ENCODE data around the gene EFR3B.

EFR3B gene

DNA sequence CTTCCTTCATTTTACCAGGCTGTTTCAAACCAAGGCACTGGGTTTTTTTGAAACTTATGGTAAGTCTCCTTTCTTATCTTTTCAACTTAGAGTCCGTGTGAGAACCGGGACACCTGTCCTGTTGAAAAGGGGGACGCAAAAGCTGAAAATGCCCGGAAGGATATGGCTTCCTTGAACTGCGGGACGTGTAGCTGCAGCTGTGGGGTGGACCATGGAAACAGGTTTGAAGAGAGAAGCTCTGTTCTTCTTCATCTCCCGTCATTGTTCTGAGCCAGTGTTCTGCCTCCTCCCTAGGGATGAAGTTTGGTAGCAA lies 40.6 kb upstream of the EFR3B start:
- no peak for TF ChIP-seq YY1 (IDR thresholded peaks at IDR 0.05; ENCODE audit: low read depth)
- TF ChIP-seq, protein P1, sequence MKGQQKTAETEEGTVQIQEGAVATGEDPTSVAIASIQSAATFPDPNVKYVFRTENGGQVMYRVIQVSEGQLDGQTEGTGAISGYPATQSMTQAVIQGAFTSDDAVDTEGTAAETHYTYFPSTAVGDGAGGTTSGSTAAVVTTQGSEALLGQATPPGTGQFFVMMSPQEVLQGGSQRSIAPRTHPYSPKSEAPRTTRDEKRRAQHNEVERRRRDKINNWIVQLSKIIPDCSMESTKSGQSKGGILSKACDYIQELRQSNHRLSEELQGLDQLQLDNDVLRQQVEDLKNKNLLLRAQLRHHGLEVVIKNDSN (IDR thresholded peaks at IDR 0.05) = no peak
- TF ChIP-seq, protein P2, sequence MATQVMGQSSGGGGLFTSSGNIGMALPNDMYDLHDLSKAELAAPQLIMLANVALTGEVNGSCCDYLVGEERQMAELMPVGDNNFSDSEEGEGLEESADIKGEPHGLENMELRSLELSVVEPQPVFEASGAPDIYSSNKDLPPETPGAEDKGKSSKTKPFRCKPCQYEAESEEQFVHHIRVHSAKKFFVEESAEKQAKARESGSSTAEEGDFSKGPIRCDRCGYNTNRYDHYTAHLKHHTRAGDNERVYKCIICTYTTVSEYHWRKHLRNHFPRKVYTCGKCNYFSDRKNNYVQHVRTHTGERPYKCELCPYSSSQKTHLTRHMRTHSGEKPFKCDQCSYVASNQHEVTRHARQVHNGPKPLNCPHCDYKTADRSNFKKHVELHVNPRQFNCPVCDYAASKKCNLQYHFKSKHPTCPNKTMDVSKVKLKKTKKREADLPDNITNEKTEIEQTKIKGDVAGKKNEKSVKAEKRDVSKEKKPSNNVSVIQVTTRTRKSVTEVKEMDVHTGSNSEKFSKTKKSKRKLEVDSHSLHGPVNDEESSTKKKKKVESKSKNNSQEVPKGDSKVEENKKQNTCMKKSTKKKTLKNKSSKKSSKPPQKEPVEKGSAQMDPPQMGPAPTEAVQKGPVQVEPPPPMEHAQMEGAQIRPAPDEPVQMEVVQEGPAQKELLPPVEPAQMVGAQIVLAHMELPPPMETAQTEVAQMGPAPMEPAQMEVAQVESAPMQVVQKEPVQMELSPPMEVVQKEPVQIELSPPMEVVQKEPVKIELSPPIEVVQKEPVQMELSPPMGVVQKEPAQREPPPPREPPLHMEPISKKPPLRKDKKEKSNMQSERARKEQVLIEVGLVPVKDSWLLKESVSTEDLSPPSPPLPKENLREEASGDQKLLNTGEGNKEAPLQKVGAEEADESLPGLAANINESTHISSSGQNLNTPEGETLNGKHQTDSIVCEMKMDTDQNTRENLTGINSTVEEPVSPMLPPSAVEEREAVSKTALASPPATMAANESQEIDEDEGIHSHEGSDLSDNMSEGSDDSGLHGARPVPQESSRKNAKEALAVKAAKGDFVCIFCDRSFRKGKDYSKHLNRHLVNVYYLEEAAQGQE (IDR thresholded peaks at IDR 0.05; ENCODE audit: low read depth) = no peak
- TF ChIP-seq EGR1 (IDR thresholded peaks at IDR 0.05) = no peak
- no peak for TF ChIP-seq ZBTB7A (IDR thresholded peaks at IDR 0.05; ENCODE audit: low read depth)
- no peak for TF ChIP-seq RAD21 (IDR thresholded peaks at IDR 0.05; ENCODE audit: low read depth)
- TF ChIP-seq TCF12 (IDR thresholded peaks at IDR 0.05; ENCODE audit: low read depth) = no peak
- no peak for TF ChIP-seq NFIC (IDR thresholded peaks at IDR 0.05)
- no peak for TF ChIP-seq CEBPB (IDR thresholded peaks at IDR 0.05)
- no peak for TF ChIP-seq EP300 (IDR thresholded peaks at IDR 0.05; ENCODE audit: borderline replicate concordance)
- no peak for TF ChIP-seq TAF1 (IDR thresholded peaks at IDR 0.05; ENCODE audit: low read depth)
- TF ChIP-seq, protein P3, sequence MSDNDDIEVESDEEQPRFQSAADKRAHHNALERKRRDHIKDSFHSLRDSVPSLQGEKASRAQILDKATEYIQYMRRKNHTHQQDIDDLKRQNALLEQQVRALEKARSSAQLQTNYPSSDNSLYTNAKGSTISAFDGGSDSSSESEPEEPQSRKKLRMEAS (IDR thresholded peaks at IDR 0.05) = no peak
- TF ChIP-seq FOXM1 (IDR thresholded peaks at IDR 0.05; ENCODE audit: borderline replicate concordance, low read depth) = no peak
- TF ChIP-seq CREB1 (IDR thresholded peaks at IDR 0.05; ENCODE audit: low read depth) = no peak
- TF ChIP-seq TEAD4 (IDR thresholded peaks at IDR 0.05) = no peak

DNA sequence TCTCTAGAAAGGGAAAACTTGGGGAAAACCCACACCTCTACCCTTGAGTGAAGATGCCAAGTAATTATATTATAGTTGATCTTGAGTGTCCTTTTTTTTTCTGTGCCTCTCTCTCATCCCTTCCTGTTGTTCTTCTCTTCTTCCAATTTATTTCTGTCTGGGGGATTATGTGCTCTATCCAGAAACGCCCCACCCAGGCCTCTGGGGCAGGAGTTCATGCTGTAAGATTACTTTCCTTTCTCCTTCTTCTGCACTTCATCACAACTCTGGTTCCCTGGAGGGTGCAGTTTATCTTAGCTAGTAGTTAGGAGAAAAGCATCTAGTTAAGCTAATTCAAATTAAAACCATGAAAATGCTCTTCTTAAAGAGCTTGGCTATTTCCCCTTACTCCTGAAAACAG lies 39.8 kb upstream of the EFR3B start:
- TF ChIP-seq YY1 (IDR thresholded peaks at IDR 0.05; ENCODE audit: low read depth) (no peak), NFIC (IDR thresholded peaks at IDR 0.05) (no peak), RAD21 (IDR thresholded peaks at IDR 0.05; ENCODE audit: low read depth) (no peak)

GRCh38 chr2:25009954-25010353 lies 31.9 kb upstream of the EFR3B start:
- TF ChIP-seq TCF12 (IDR thresholded peaks at IDR 0.05; ENCODE audit: low read depth) (no peak), RAD21 (IDR thresholded peaks at IDR 0.05; ENCODE audit: low read depth) (no peak), FOXM1 (IDR thresholded peaks at IDR 0.05; ENCODE audit: borderline replicate concordance, low read depth) (no peak), ZBTB7A (IDR thresholded peaks at IDR 0.05; ENCODE audit: low read depth) (no peak), EGR1 (IDR thresholded peaks at IDR 0.05) (no peak), TAF1 (IDR thresholded peaks at IDR 0.05; ENCODE audit: low read depth) (no peak), TEAD4 (IDR thresholded peaks at IDR 0.05) (no peak), EP300 (IDR thresholded peaks at IDR 0.05; ENCODE audit: borderline replicate concordance) (no peak), NFIC (IDR thresholded peaks at IDR 0.05) (no peak), YY1 (IDR thresholded peaks at IDR 0.05; ENCODE audit: low read depth) (no peak), CEBPB (IDR thresholded peaks at IDR 0.05) (no peak), CREB1 (IDR thresholded peaks at IDR 0.05; ENCODE audit: low read depth) (no peak)
- TF ChIP-seq, protein P1 (IDR thresholded peaks at IDR 0.05) = no peak
- TF ChIP-seq, protein P2 (IDR thresholded peaks at IDR 0.05; ENCODE audit: low read depth) = no peak
- TF ChIP-seq, protein P3 (IDR thresholded peaks at IDR 0.05) = no peak

DNA sequence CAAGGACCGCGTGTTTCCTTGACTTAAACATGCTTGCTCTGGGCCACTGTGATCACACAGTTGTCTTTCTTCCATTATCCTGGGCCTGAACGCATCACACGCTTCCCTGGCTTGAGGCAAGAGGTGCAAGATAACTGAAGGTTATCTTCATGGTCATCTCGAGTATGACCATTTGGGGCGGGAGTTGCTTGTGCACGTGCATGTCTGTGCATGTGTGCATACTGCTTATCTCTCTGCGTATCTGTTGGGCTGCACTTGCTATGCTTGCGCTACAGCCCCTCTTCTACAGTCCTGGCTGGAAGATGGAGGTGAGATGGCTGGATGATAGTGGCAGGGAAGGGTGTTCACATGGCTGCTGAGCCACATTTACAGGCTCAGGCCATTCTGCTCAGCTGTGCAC lies 27.2 kb upstream of the EFR3B start:
- TF ChIP-seq, protein P3 (IDR thresholded peaks at IDR 0.05) = no peak
- TF ChIP-seq, protein P1 (IDR thresholded peaks at IDR 0.05) = no peak
- TF ChIP-seq FOXM1 (IDR thresholded peaks at IDR 0.05; ENCODE audit: borderline replicate concordance, low read depth) = no peak
- TF ChIP-seq YY1 (IDR thresholded peaks at IDR 0.05; ENCODE audit: low read depth) = no peak
- no peak for TF ChIP-seq ZBTB7A (IDR thresholded peaks at IDR 0.05; ENCODE audit: low read depth)
- TF ChIP-seq, protein P2 (IDR thresholded peaks at IDR 0.05; ENCODE audit: low read depth) = no peak
- TF ChIP-seq EGR1 (IDR thresholded peaks at IDR 0.05) = no peak
- no peak for TF ChIP-seq NFIC (IDR thresholded peaks at IDR 0.05)
- no peak for TF ChIP-seq EP300 (IDR thresholded peaks at IDR 0.05; ENCODE audit: borderline replicate concordance)
- no peak for TF ChIP-seq CEBPB (IDR thresholded peaks at IDR 0.05)
- no peak for TF ChIP-seq CREB1 (IDR thresholded peaks at IDR 0.05; ENCODE audit: low read depth)
- TF ChIP-seq TCF12 (IDR thresholded peaks at IDR 0.05; ENCODE audit: low read depth) = no peak
- TF ChIP-seq TEAD4 (IDR thresholded peaks at IDR 0.05) = no peak
- TF ChIP-seq TAF1 (IDR thresholded peaks at IDR 0.05; ENCODE audit: low read depth) = no peak
- no peak for TF ChIP-seq RAD21 (IDR thresholded peaks at IDR 0.05; ENCODE audit: low read depth)
